SK-N-SH (cell line): ENCODE data around the gene MPHOSPH9. TPM values are rescaled to one million over a fixed set of nuclear protein-coding genes. Genes with fewer than 3 reads are reported as not detected.
A peak's percentile ranks its signal among the peaks of the same experiment; 100 is the strongest.

Source experiments
- CTCF ChIA-PET: fragments of 300-600, 350-600 bp; formaldehyde crosslinking; extraction: SDS; loops from one replicate; lab custom pipeline; 2021; lab: Yijun Ruan, JAX
- POLR2A ChIA-PET: fragments of 350-600 bp; sonication (Branson Sonifier 250); formaldehyde crosslinking; extraction: SDS; loops from one replicate; lab custom pipeline; 2020; ENCODE audit warnings: antibody characterized with exemption, inconsistent platforms; lab: Yijun Ruan, JAX
- DNase-seq: peaks from one replicate; pipeline ENCODE4 v3.0.0; 2012
- H2AFZ ChIP-seq: fragments of 200-600 bp; sonication (generic); 2 replicates; pipeline ENCODE4 v1.8.1; 2016; ENCODE audit warnings: antibody characterized with exemption, mild to moderate bottlenecking, low read depth
- H3F3A ChIP-seq: fragments of 200-600 bp; sonication (generic); replicated peaks from 2 replicates; pipeline ENCODE3; 2016; ENCODE audit warnings: antibody characterized with exemption, mild to moderate bottlenecking; ENCODE audit not compliant: insufficient read depth
- H3K27ac ChIP-seq, 2 experiments: fragments of 200-500 bp in 1 of 2; fragments of 200-600 bp in 1 of 2; sonication (Bioruptor generic) in 1 of 2; sonication (generic), shearing (Covaris generic) in 1 of 2; 2 replicates each; pipeline versions ENCODE4 v1.5.1 to v1.6.1; 2014 to 2016; ENCODE audit warnings: low read depth in 2 of 2, inconsistent platforms in 1 of 2, low read length in 1 of 2, mild to moderate bottlenecking in 1 of 2, mixed read lengths in 1 of 2
- H3K27me3 ChIP-seq: fragments of 200-600 bp; sonication (generic), shearing (Covaris generic); 2 replicates; pipeline ENCODE4 v1.6.1; 2016; ENCODE audit warnings: mixed run types; ENCODE audit not compliant: insufficient read depth
- H3K36me3 ChIP-seq, 2 experiments: fragments of 200-500 bp in 1 of 2; fragments of 200-600 bp in 1 of 2; sonication (Bioruptor generic) in 1 of 2; sonication (generic) in 1 of 2; replicated peaks in 1 of 2; 2 replicates each; pipeline versions ENCODE3 to v1.5.1; 2014 to 2016; ENCODE audit warnings: low read length in 1 of 2, mild to moderate bottlenecking in 1 of 2; ENCODE audit not compliant: insufficient read depth in 2 of 2, control insufficient read depth in 1 of 2
- H3K4me1 ChIP-seq, 2 experiments: fragments of 200-500 bp in 1 of 2; fragments of 200-600 bp in 1 of 2; sonication (Bioruptor generic) in 1 of 2; sonication (generic), shearing (Covaris generic) in 1 of 2; 2 replicates each; pipeline versions ENCODE4 v1.5.1 to v1.6.1; 2014 to 2016; ENCODE audit warnings: low read depth in 1 of 2, low read length in 1 of 2, mixed run types in 1 of 2; ENCODE audit not compliant: insufficient read depth in 2 of 2, control insufficient read depth in 1 of 2
- H3K4me2 ChIP-seq: fragments of 200-600 bp; sonication (generic), shearing (Covaris generic); 2 replicates; pipeline ENCODE4 v1.6.1; 2017; ENCODE audit warnings: mixed run types
- H3K4me3 ChIP-seq, 2 experiments: fragments of 200-500 bp in 1 of 2; fragments of 200-600 bp in 1 of 2; sonication (Bioruptor generic) in 1 of 2; sonication (generic), shearing (Covaris generic) in 1 of 2; 2 replicates each; pipeline versions ENCODE4 v1.5.1 to v1.8.1; 2014 to 2016; ENCODE audit warnings: low read depth in 2 of 2, inconsistent platforms in 1 of 2, low read length in 1 of 2, mild to moderate bottlenecking in 1 of 2, mixed read lengths in 1 of 2, moderate library complexity in 1 of 2
- H3K79me2 ChIP-seq: fragments of 200-600 bp; sonication (generic); 2 replicates; pipeline ENCODE4 v1.8.1; 2017; ENCODE audit warnings: mild to moderate bottlenecking; ENCODE audit not compliant: insufficient read depth
- H3K9ac ChIP-seq: fragments of 200-600 bp; sonication (generic); 2 replicates; pipeline ENCODE4 v1.6.1; 2017; ENCODE audit warnings: mixed run types
- H3K9me2 ChIP-seq: fragments of 200-600 bp; sonication (generic); 2 replicates; pipeline ENCODE4 v1.6.1; 2017; ENCODE audit warnings: mixed run types
- H3K9me3 ChIP-seq: fragments of 200-600 bp; sonication (generic); 2 replicates; pipeline ENCODE4 v1.6.1; 2017; ENCODE audit warnings: mixed run types, mild to moderate bottlenecking, moderate library complexity
- H4K20me1 ChIP-seq: fragments of 200-600 bp; sonication (generic); 2 replicates; pipeline ENCODE4 v1.6.1; 2017; ENCODE audit warnings: mild to moderate bottlenecking, mixed run types; ENCODE audit not compliant: insufficient read depth
- CHD2 ChIP-seq: fragments of 150-350 bp; IDR thresholded peaks from 2 replicates; pipeline ENCODE4 v1.6.1; 2018; ENCODE audit warnings: low read length; ENCODE audit not compliant: partially characterized antibody
- EP300 ChIP-seq, 2 experiments: IDR thresholded peaks; 2 replicates each; pipeline versions ENCODE4 v1.4.0 to v1.6.1; 2012; ENCODE audit warnings: borderline replicate concordance in 1 of 2, low read depth in 1 of 2, low read length in 1 of 2
- FOSL2 ChIP-seq: IDR thresholded peaks from 2 replicates; pipeline ENCODE4 v1.4.0; 2012; ENCODE audit warnings: low read depth, mild to moderate bottlenecking, moderate library complexity, borderline replicate concordance
- FOXJ3 ChIP-seq: sonication (generic); formaldehyde crosslinking; IDR thresholded peaks from 2 replicates; pipeline ENCODE4 v1.5.1; 2020; ENCODE audit warnings: mild to moderate bottlenecking, missing genetic modification reagents
- JUND ChIP-seq: IDR thresholded peaks from 2 replicates; pipeline ENCODE4 v1.4.0; 2012
- MXI1 ChIP-seq: IDR thresholded peaks from 2 replicates; pipeline ENCODE4 v1.6.1; 2012; ENCODE audit warnings: mild to moderate bottlenecking, low read depth, low read length, improper control_type of control experiment
- POLR2AphosphoS5 ChIP-seq: IDR thresholded peaks from 2 replicates; pipeline ENCODE4 v1.6.1; 2012; ENCODE audit warnings: low read depth, low read length
- RAD21 ChIP-seq: IDR thresholded peaks from 2 replicates; pipeline ENCODE4 v1.6.1; 2012; ENCODE audit warnings: mild to moderate bottlenecking, low read length
- RCOR1 ChIP-seq: fragments of 150-350 bp; IDR thresholded peaks from 2 replicates; pipeline ENCODE4 v1.6.1; 2017; ENCODE audit warnings: antibody characterized with exemption, low read length
- SIN3A ChIP-seq: IDR thresholded peaks from 2 replicates; pipeline ENCODE4 v1.6.1; 2012; ENCODE audit warnings: low read depth, mild to moderate bottlenecking, low read length, moderate library complexity, borderline replicate concordance
- SMC3 ChIP-seq: IDR thresholded peaks from 2 replicates; pipeline ENCODE4 v1.6.1; 2012; ENCODE audit warnings: low read depth, low read length, improper control_type of control experiment
- TAF1 ChIP-seq: IDR thresholded peaks from 2 replicates; pipeline ENCODE4 v1.6.1; 2012; ENCODE audit warnings: low read depth, mild to moderate bottlenecking, low read length, moderate library complexity, borderline replicate concordance
- TCF12 ChIP-seq: IDR thresholded peaks from 2 replicates; pipeline ENCODE4 v1.4.0; 2012
- YY1 ChIP-seq: IDR thresholded peaks from 2 replicates; pipeline ENCODE4 v1.4.0; 2012; ENCODE audit warnings: low read depth, mild to moderate bottlenecking
- WGBS: methylation state at CpG from one replicate; pipeline ENCODE4 v1.1.6; 2017; ENCODE audit warnings: low lambda C conversion rate; 5-methylcytosine and 5-hydroxymethylcytosine counted together
- polyA plus RNA-seq, 3 experiments: library from polyadenylated mRNA; depleted of rRNA; stranded (reverse); fragments of >200 nt; gene quantifications; 2 replicates each; pipeline ENCODE4 v1.2.3, GENCODE V29; 2012
- TF ChIP-seq, protein P1 (sequence below): fragments of 200-600 bp; sonication (generic); IDR thresholded peaks from 2 replicates; pipeline ENCODE4 v1.6.1; 2017; ENCODE audit warnings: antibody characterized with exemption, mild to moderate bottlenecking, moderate library complexity
- TF ChIP-seq, protein P2 (sequence below): IDR thresholded peaks from 2 replicates; pipeline ENCODE4 v1.6.1; 2012; ENCODE audit warnings: mild to moderate bottlenecking, low read depth, low read length, moderate library complexity

Gene MPHOSPH9
- polyA plus RNA-seq, 1 of the 3 experiments (the other 2 are of a cell fraction), result 9.0 TPM

DNA sequence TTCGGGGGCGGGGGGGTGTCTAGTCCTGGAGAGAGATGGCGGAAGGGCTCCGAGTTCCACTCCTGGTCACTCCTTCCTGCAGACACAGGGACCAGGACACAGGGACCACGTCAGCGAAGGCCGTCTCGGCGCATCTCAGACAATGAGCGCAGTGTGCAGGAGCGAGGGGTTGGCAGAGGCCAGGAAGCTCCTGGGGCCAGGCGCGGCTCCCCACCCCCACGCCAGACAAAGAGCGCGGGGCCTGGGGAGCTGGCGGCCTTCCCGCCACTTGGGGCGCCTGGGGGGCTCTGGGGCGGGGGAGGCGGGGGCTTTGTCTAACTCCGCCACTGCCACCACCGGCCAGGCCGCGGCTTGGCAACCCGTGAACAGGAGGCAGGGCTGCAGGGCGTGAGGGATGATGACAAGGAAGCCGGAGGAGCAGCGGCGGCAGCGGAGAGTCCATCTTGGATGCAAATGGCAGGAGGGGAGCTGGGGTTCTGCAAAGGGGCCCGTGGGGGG, 36.5 kb upstream of the MPHOSPH9 start:
- H3K9me3 ChIP-seq, result no peaks in the 10 kb centered on the region
- POLR2A ChIA-PET, result interaction anchor here (0.8 to 3.5 kb wide), 7 partner anchors 15 to 352 kb away, joined by 3 to 47 read pairs (median 4); partner anchors contain the start of genes MPHOSPH9, MTRFR and SNRNP35
- H3K27me3 ChIP-seq, result no peaks in the 10 kb centered on the region
- 40% methylated on average over 15 of the region's 32 CpGs for WGBS
- H3K4me2 ChIP-seq, result peak overlapping the region; percentile 96
- H2AFZ ChIP-seq, result no peak overlapping the region
- peak overlapping the region; percentile 83 to 90 for H3K4me3 ChIP-seq
- peaks cover 21% of the 10 kb centered on the region for H4K20me1 ChIP-seq
- H3K36me3 ChIP-seq, result peaks cover 0 to 19% of the 10 kb centered on the region in 2 experiments
- no peaks in the 10 kb centered on the region for H3K9me2 ChIP-seq
- CTCF ChIA-PET, result interaction anchor here (0.9 to 2.3 kb wide), 10 partner anchors 13 to 331 kb away, joined by 3 to 14 read pairs (median 4); partner anchors contain the start of genes KMT5A, MPHOSPH9 and MTRFR
- peak; percentile 95 for DNase-seq
- peak overlapping the region; percentile 80 to 99 for H3K27ac ChIP-seq
- peaks cover 79% of the 10 kb centered on the region for H3K79me2 ChIP-seq
- peaks cover 5 to 46% of the 10 kb centered on the region in 2 experiments; a peak in 3 of 4 replicates for H3K4me1 ChIP-seq
- peaks cover 7% of the 10 kb centered on the region for H3F3A ChIP-seq
- peak; percentile 85 for TF ChIP-seq MXI1
- peak in 1 of 2 experiments; percentile 53; a peak in 2 of 4 replicates for TF ChIP-seq EP300 (IDR thresholded peaks at IDR 0.05; ENCODE audit: borderline replicate concordance in 1 of 2, low read depth in 1 of 2, low read length in 1 of 2)
- TF ChIP-seq, protein P1, sequence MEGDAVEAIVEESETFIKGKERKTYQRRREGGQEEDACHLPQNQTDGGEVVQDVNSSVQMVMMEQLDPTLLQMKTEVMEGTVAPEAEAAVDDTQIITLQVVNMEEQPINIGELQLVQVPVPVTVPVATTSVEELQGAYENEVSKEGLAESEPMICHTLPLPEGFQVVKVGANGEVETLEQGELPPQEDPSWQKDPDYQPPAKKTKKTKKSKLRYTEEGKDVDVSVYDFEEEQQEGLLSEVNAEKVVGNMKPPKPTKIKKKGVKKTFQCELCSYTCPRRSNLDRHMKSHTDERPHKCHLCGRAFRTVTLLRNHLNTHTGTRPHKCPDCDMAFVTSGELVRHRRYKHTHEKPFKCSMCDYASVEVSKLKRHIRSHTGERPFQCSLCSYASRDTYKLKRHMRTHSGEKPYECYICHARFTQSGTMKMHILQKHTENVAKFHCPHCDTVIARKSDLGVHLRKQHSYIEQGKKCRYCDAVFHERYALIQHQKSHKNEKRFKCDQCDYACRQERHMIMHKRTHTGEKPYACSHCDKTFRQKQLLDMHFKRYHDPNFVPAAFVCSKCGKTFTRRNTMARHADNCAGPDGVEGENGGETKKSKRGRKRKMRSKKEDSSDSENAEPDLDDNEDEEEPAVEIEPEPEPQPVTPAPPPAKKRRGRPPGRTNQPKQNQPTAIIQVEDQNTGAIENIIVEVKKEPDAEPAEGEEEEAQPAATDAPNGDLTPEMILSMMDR, result peak; percentile 20; the same call in 1 of the 2 replicates
- TF ChIP-seq RCOR1, result peak; percentile 52
- TF ChIP-seq, protein P2, sequence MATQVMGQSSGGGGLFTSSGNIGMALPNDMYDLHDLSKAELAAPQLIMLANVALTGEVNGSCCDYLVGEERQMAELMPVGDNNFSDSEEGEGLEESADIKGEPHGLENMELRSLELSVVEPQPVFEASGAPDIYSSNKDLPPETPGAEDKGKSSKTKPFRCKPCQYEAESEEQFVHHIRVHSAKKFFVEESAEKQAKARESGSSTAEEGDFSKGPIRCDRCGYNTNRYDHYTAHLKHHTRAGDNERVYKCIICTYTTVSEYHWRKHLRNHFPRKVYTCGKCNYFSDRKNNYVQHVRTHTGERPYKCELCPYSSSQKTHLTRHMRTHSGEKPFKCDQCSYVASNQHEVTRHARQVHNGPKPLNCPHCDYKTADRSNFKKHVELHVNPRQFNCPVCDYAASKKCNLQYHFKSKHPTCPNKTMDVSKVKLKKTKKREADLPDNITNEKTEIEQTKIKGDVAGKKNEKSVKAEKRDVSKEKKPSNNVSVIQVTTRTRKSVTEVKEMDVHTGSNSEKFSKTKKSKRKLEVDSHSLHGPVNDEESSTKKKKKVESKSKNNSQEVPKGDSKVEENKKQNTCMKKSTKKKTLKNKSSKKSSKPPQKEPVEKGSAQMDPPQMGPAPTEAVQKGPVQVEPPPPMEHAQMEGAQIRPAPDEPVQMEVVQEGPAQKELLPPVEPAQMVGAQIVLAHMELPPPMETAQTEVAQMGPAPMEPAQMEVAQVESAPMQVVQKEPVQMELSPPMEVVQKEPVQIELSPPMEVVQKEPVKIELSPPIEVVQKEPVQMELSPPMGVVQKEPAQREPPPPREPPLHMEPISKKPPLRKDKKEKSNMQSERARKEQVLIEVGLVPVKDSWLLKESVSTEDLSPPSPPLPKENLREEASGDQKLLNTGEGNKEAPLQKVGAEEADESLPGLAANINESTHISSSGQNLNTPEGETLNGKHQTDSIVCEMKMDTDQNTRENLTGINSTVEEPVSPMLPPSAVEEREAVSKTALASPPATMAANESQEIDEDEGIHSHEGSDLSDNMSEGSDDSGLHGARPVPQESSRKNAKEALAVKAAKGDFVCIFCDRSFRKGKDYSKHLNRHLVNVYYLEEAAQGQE, result no peak; the same call in 1 of the 2 replicates
- no peak for TF ChIP-seq FOSL2
- no peak for TF ChIP-seq POLR2AphosphoS5
- peak; percentile 81 for TF ChIP-seq CHD2
- peak; percentile 46; the same call in 1 of the 2 replicates for TF ChIP-seq TAF1
- peak; percentile 10; the same call in 1 of the 2 replicates for TF ChIP-seq RAD21
- no peak for TF ChIP-seq TCF12
- TF ChIP-seq SMC3, result 0 out of 2 replicates have a peak, but pooled peaks have one; percentile 5
- peak; percentile 73; the same call in 1 of the 2 replicates for TF ChIP-seq YY1
- 0 out of 2 replicates have a peak, but pooled peaks have one; percentile 56 for TF ChIP-seq FOXJ3
- TF ChIP-seq SIN3A, result no peak; the same call in 1 of the 2 replicates
- TF ChIP-seq JUND, result no peak
- peak overlapping the region; percentile 86 for H3K9ac ChIP-seq
